GM12878 (cell line): ENCODE data around the gene PCF11. TPM values are rescaled to one million over a fixed set of nuclear protein-coding genes. Genes with fewer than 3 reads are reported as not detected.

Experiments used
- ATAC-seq: fragments of 200-7000 bp; cut with Tn5 transposase; 3 replicates; pipeline ENCODE4 v1.9.1; 2020; ENCODE audit warnings: mild to moderate bottlenecking, moderate library complexity
- BruUV-seq: library from RNA; stranded (reverse); fragments of 400-500 nt; replicated peaks from 2 replicates; lab custom pipeline; 2021; lab: Mats Ljungman, UMichigan
- CTCF ChIA-PET: fragments of 300-600 bp; sonication (Branson Sonifier 250); formaldehyde crosslinking; extraction: SDS; loops from one replicate; lab custom pipeline; 2021; ENCODE audit warnings: inconsistent platforms; lab: Yijun Ruan, JAX
- POLR2A ChIA-PET: fragments of 350-600 bp; formaldehyde crosslinking; extraction: SDS; loops from one replicate; lab custom pipeline; 2021; ENCODE audit warnings: inconsistent platforms; lab: Charles Lee
- RAD21 ChIA-PET: fragments of 300-600 bp; sonication (Branson Sonifier 250); formaldehyde crosslinking; loops from one replicate; lab custom pipeline; 2023; ENCODE audit warnings: antibody characterized with exemption; ENCODE audit not compliant: unreplicated experiment; lab: Charles Lee
- SMC1A ChIA-PET: fragments of 300-600 bp; sonication (Branson Sonifier 250); formaldehyde crosslinking; loops from one replicate; lab custom pipeline; 2023; ENCODE audit not compliant: unreplicated experiment, uncharacterized antibody; lab: Charles Lee
- DNase-seq: peaks from one replicate; pipeline ENCODE4 v3.0.0-alpha.2; 2011; ENCODE audit warnings: low read depth, low spot score
- FAIRE-seq: peaks from 3 replicates; lab custom pipeline; 2011; peaks lifted over from hg19 to GRCh38; lab: Jason Lieb, UNC
- H2AFZ ChIP-seq: 2 replicates; pipeline ENCODE4 v1.6.0; 2011; ENCODE audit warnings: low read depth, low read length, control low read depth; ENCODE audit not compliant: control insufficient read depth
- H3K27ac ChIP-seq: 2 replicates; pipeline ENCODE4 v1.5.1; 2011; ENCODE audit warnings: control low read depth; ENCODE audit not compliant: control insufficient read depth, insufficient read depth
- H3K27me3 ChIP-seq, 2 experiments: replicated peaks in 1 of 2; 2 replicates each; pipeline versions ENCODE4 v1.6.0 to v1.6.1; 2011; ENCODE audit warnings: low read length in 1 of 2; ENCODE audit not compliant: control insufficient read depth in 2 of 2, insufficient read depth in 2 of 2
- H3K36me3 ChIP-seq, 2 experiments: 2 replicates each; pipeline ENCODE4 v1.5.1; 2011; ENCODE audit warnings: low read length in 1 of 2; ENCODE audit not compliant: control insufficient read depth in 2 of 2, insufficient read depth in 2 of 2
- H3K4me1 ChIP-seq: 2 replicates; pipeline ENCODE4 v1.6.1; 2011; ENCODE audit warnings: mild to moderate bottlenecking, low read length, moderate library complexity, mixed read lengths; ENCODE audit not compliant: control insufficient read depth, insufficient read depth
- H3K4me2 ChIP-seq: 2 replicates; pipeline ENCODE4 v1.6.0; 2011; ENCODE audit warnings: control low read depth; ENCODE audit not compliant: control insufficient read depth, insufficient read depth
- H3K4me3 ChIP-seq: fragments of 200-600 bp; sonication (generic); 2 replicates; pipeline ENCODE4 v1.5.1; 2016
- H3K79me2 ChIP-seq: 2 replicates; pipeline ENCODE4 v1.6.0; 2011; ENCODE audit warnings: low read length; ENCODE audit not compliant: control insufficient read depth, insufficient read depth
- H3K9ac ChIP-seq: 2 replicates; pipeline ENCODE4 v1.8.0; 2011; ENCODE audit warnings: low read length, control low read depth, mixed read lengths; ENCODE audit not compliant: control insufficient read depth, insufficient read depth
- H3K9me3 ChIP-seq: replicated peaks from 3 replicates; pipeline ENCODE4 v1.5.1; 2011; ENCODE audit warnings: mild to moderate bottlenecking, low read length; ENCODE audit not compliant: control insufficient read depth, insufficient read depth
- H4K20me1 ChIP-seq: 2 replicates; pipeline ENCODE4 v1.6.0; 2011; ENCODE audit not compliant: control insufficient read depth, insufficient read depth
- ESRRA ChIP-seq: IDR thresholded peaks from 2 replicates; pipeline ENCODE4 v1.6.1; 2012; ENCODE audit warnings: mild to moderate bottlenecking, low read length, improper control_type of control experiment
- EZH2 ChIP-seq: IDR thresholded peaks from 2 replicates; pipeline ENCODE4 v1.6.1; 2012; ENCODE audit warnings: low read depth, mild to moderate bottlenecking, control low read depth, inconsistent platforms, low read length, borderline replicate concordance; ENCODE audit not compliant: control insufficient read depth
- FOS ChIP-seq: IDR thresholded peaks from 3 replicates; pipeline ENCODE4 v1.6.1; 2011; ENCODE audit warnings: borderline replicate concordance; ENCODE audit not compliant: insufficient read length; ENCODE audit errors: extremely low read depth
- IRF5 ChIP-seq: fragments of 450-650 bp; IDR thresholded peaks from 2 replicates; pipeline ENCODE4 v1.6.1; 2017; ENCODE audit warnings: borderline replicate concordance
- PML ChIP-seq: IDR thresholded peaks from 2 replicates; pipeline ENCODE4 v1.6.1; 2012; ENCODE audit warnings: low read length, inconsistent platforms
- POLR2A ChIP-seq: IDR thresholded peaks from 2 replicates; pipeline ENCODE4 v1.6.1; 2011; ENCODE audit warnings: low read depth, mild to moderate bottlenecking, low read length
- RB1 ChIP-seq: fragments of 450-650 bp; formaldehyde crosslinking; IDR thresholded peaks from 2 replicates; pipeline ENCODE4 v1.6.1; 2017; ENCODE audit warnings: mild to moderate bottlenecking, borderline replicate concordance
- RUNX3 ChIP-seq: IDR thresholded peaks from 2 replicates; pipeline ENCODE4 v1.6.1; 2012; ENCODE audit warnings: low read length, inconsistent platforms
- SMAD5 ChIP-seq: IDR thresholded peaks from 2 replicates; pipeline ENCODE4 v1.6.1; 2016; ENCODE audit warnings: antibody characterized with exemption, low read depth
- YBX1 ChIP-seq: fragments of 450-650 bp; IDR thresholded peaks from 2 replicates; pipeline ENCODE4 v1.6.1; 2016; ENCODE audit warnings: antibody characterized with exemption
- ZSCAN29 ChIP-seq: fragments of 450-650 bp; IDR thresholded peaks from 2 replicates; pipeline ENCODE4 v1.6.1; 2017; ENCODE audit warnings: mild to moderate bottlenecking, moderate library complexity
- WGBS: methylation state at CpG from one replicate; pipeline ENCODE4 v1.1.6; 2016; ENCODE audit warnings: low lambda C conversion rate; ENCODE audit not compliant: insufficient replicate concordance, insufficient coverage; ENCODE audit errors: missing lambda C conversion rate; 5-methylcytosine and 5-hydroxymethylcytosine counted together
- in situ Hi-C: fragments of 300-500 bp; cut with MboI; formaldehyde crosslinking; loops from 9 replicates; pipeline ENCODE4 v1.14.3; 2018; ENCODE audit warnings: mixed read lengths
- intact Hi-C: fragments of 100-400 bp; cut with micrococcal nuclease; formaldehyde crosslinking; loops from one replicate; pipeline ENCODE4 v1.14.2; 2022; ENCODE audit not compliant: unreplicated experiment
- polyA plus RNA-seq, 11 experiments: library from polyadenylated mRNA; depleted of rRNA in 4 of 11; unstranded in 6 of 11; stranded (reverse) in 5 of 11; fragments of >200 nt; fragmentation: Nextera tagmentation in 4 of 11; fragmentation: Illumina TruSeq in 1 of 11; extraction: Ambion mirVana in 4 of 11; extraction: Trizol in 1 of 11; gene quantifications; 1 replicate in 1 of 11; 2 replicates in 10 of 11; pipeline versions ENCODE4 v1.2.1 to v1.2.3, GENCODE V29; 2011 to 2016; ENCODE audit warnings: inconsistent platforms in 2 of 11, missing spikeins in 2 of 11, low read depth in 1 of 11
- total RNA-seq, 4 experiments: library from RNA; depleted of rRNA in 3 of 4; stranded (reverse); fragments of >200 nt in 3 of 4; fragmentation: Illumina TruSeq in 1 of 4; extraction: Trizol in 1 of 4; gene quantifications; 2 replicates each; pipeline versions ENCODE4 v1.2.1 to v1.2.3, GENCODE V29; 2013 to 2021

The PCF11 gene
- total and polyA plus RNA-seq, 10 of the 15 experiments (the other 5 are each of a cell fraction or from before 2014, with no cell fraction given) = 9.2 to 90.4 (median 48.0) TPM

- H3K9me3 ChIP-seq = no peaks in the 10 kb centered on the region; the same call in 1 of the 3 replicates
- RAD21 ChIA-PET = no interaction called here
- no peak overlapping the region for H3K4me3 ChIP-seq
- CTCF ChIA-PET = no interaction called here
- H2AFZ ChIP-seq = no peak overlapping the region
- no peak overlapping the region for H3K9ac ChIP-seq
- ATAC-seq = no peak
- peaks cover 14 to 68% of the 10 kb centered on the region in 2 experiments for H3K36me3 ChIP-seq
- H3K27me3 ChIP-seq = no peaks in the 10 kb centered on the region
- no peak for FAIRE-seq
- BruUV-seq = no TSS peak
- H4K20me1 ChIP-seq = peaks cover 3% of the 10 kb centered on the region; the same call in 1 of the 2 replicates
- no peak overlapping the region for H3K27ac ChIP-seq
- intact Hi-C loops = no loop called here
- 99% methylated on average over 5 of the region's 5 CpGs for WGBS
- SMC1A ChIA-PET = interaction anchor here (1.4 kb wide), 1 partner anchor 9 kb away, joined by 6 read pairs; no protein-coding TSS in a partner anchor
- no peak for DNase-seq
- POLR2A ChIA-PET = interaction anchor here (1.1 kb wide), 1 partner anchor 115 kb away, joined by 3 read pairs; no protein-coding TSS in a partner anchor
- in situ Hi-C loops = no loop called here
- peaks cover 80% of the 10 kb centered on the region for H3K79me2 ChIP-seq
- H3K4me1 ChIP-seq = peaks cover 8% of the 10 kb centered on the region
- TF ChIP-seq SMAD5 = no peak
- TF ChIP-seq YBX1 = no peak
- no peak for TF ChIP-seq RB1
- TF ChIP-seq PML = 0 out of 2 replicates have a peak, but pooled peaks have one; percentile 2
- no peak for TF ChIP-seq EZH2
- TF ChIP-seq ESRRA = no peak
- TF ChIP-seq IRF5 = no peak
- 0 out of 2 replicates have a peak, but pooled peaks have one; percentile 56 for TF ChIP-seq POLR2A
- no peak for TF ChIP-seq FOS
- peak; percentile 22; the same call in 1 of the 2 replicates for TF ChIP-seq RUNX3
- TF ChIP-seq ZSCAN29 = no peak
- H3K4me2 ChIP-seq = peak overlapping the region; percentile 52
Measured at GRCh38 chr11:83168756-83169155, 11.8 kb downstream of the PCF11 start.
